ENCODE results near the gene PHKG2.

The PHKG2 gene

GRCh38 chr16:30793508-30794069 is 45.4 kb downstream of the PHKG2 start:
- no peaks in the 10 kb centered on the region for H3K27me3 ChIP-seq (ENCODE audit: insufficient read depth, low read length, poor library complexity, severe bottlenecking)
- H3K9me2 ChIP-seq (replicated peaks; ENCODE audit: low read depth, low read length) = no peaks in the 10 kb centered on the region
- H3K9me3 ChIP-seq (ENCODE audit: insufficient read depth, low read depth, low read length) = no peaks in the 10 kb centered on the region
- TF ChIP-seq EZH2phosphoT487 (IDR thresholded peaks at IDR 0.05; ENCODE audit: borderline replicate concordance) (no peak), CTCF (conservative IDR thresholded peaks at IDR 0.05; ENCODE audit: low read length) (no peak)
- no peaks in the 10 kb centered on the region for H3K4me1 ChIP-seq (ENCODE audit: insufficient read depth, low read length, poor library complexity, severe bottlenecking)
- no peak overlapping the region for H3K9ac ChIP-seq (ENCODE audit: low read depth, low read length, poor library complexity, severe bottlenecking)
- H2AFZ ChIP-seq (ENCODE audit: low read length) = no peak overlapping the region
- no peaks in the 10 kb centered on the region for H4K20me1 ChIP-seq (ENCODE audit: insufficient read depth, low read length, poor library complexity, severe bottlenecking)
- H3K4me3 ChIP-seq (ENCODE audit: low read length, poor library complexity, severe bottlenecking) = no peak overlapping the region
- no peaks in the 10 kb centered on the region for H3K36me3 ChIP-seq (ENCODE audit: insufficient read depth, low read length)
- H3F3A ChIP-seq (ENCODE audit: low read depth) = no peaks in the 10 kb centered on the region
- H3K79me2 ChIP-seq (ENCODE audit: insufficient read depth, low read length) = no peaks in the 10 kb centered on the region
- no peak overlapping the region for H3K4me2 ChIP-seq (ENCODE audit: low read depth, low read length, poor library complexity, severe bottlenecking)

- H3K4me1 ChIP-seq (ENCODE audit: insufficient read depth, low read length, poor library complexity, severe bottlenecking) = no peaks in the 10 kb centered on the region
- TF ChIP-seq EZH2phosphoT487 (IDR thresholded peaks at IDR 0.05; ENCODE audit: borderline replicate concordance) (no peak), CTCF (conservative IDR thresholded peaks at IDR 0.05; ENCODE audit: low read length) (no peak)
- no peak overlapping the region for H3K4me2 ChIP-seq (ENCODE audit: low read depth, low read length, poor library complexity, severe bottlenecking)
- H3K79me2 ChIP-seq (ENCODE audit: insufficient read depth, low read length) = no peaks in the 10 kb centered on the region
- H4K20me1 ChIP-seq (ENCODE audit: insufficient read depth, low read length, poor library complexity, severe bottlenecking) = no peaks in the 10 kb centered on the region
- no peaks in the 10 kb centered on the region for H3K27me3 ChIP-seq (ENCODE audit: insufficient read depth, low read length, poor library complexity, severe bottlenecking)
- H3F3A ChIP-seq (ENCODE audit: low read depth) = no peaks in the 10 kb centered on the region
- no peaks in the 10 kb centered on the region for H3K36me3 ChIP-seq (ENCODE audit: insufficient read depth, low read length)
- no peak overlapping the region for H2AFZ ChIP-seq (ENCODE audit: low read length)
- H3K9me3 ChIP-seq (ENCODE audit: insufficient read depth, low read depth, low read length) = no peaks in the 10 kb centered on the region
- no peak overlapping the region for H3K4me3 ChIP-seq (ENCODE audit: low read length, poor library complexity, severe bottlenecking)
- H3K9me2 ChIP-seq (replicated peaks; ENCODE audit: low read depth, low read length) = no peaks in the 10 kb centered on the region
- H3K9ac ChIP-seq (ENCODE audit: low read depth, low read length, poor library complexity, severe bottlenecking) = no peak overlapping the region
These were observed 46.4 kb downstream of the PHKG2 start for GRCh38 chr16:30794634-30795033.

GRCh38 chr16:30797670-30798309 is 49.6 kb downstream of the PHKG2 start:
- Histone ChIP-seq H3K79me2 (ENCODE audit: insufficient read depth, low read length) (no peaks in the 10 kb centered on the region), H3K4me2 (ENCODE audit: low read depth, low read length, poor library complexity, severe bottlenecking) (no peak overlapping the region), H2AFZ (ENCODE audit: low read length) (no peak overlapping the region), H3K9ac (ENCODE audit: low read depth, low read length, poor library complexity, severe bottlenecking) (no peak overlapping the region), H3K36me3 (ENCODE audit: insufficient read depth, low read length) (no peaks in the 10 kb centered on the region), H3K9me2 (replicated peaks; ENCODE audit: low read depth, low read length) (no peaks in the 10 kb centered on the region), H4K20me1 (ENCODE audit: insufficient read depth, low read length, poor library complexity, severe bottlenecking) (no peaks in the 10 kb centered on the region), H3K4me1 (ENCODE audit: insufficient read depth, low read length, poor library complexity, severe bottlenecking) (no peaks in the 10 kb centered on the region), H3K27me3 (ENCODE audit: insufficient read depth, low read length, poor library complexity, severe bottlenecking) (no peaks in the 10 kb centered on the region), H3K4me3 (ENCODE audit: low read length, poor library complexity, severe bottlenecking) (no peak overlapping the region), H3F3A (ENCODE audit: low read depth) (no peaks in the 10 kb centered on the region), H3K9me3 (ENCODE audit: insufficient read depth, low read depth, low read length) (no peaks in the 10 kb centered on the region)
- TF ChIP-seq CTCF (conservative IDR thresholded peaks at IDR 0.05; ENCODE audit: low read length) (peak; percentile 38), EZH2phosphoT487 (IDR thresholded peaks at IDR 0.05; ENCODE audit: borderline replicate concordance) (no peak)
